Measurements from ENCODE around the gene PFAS.
"Not testable (repeated sequence)": the region's sequence is repeated elsewhere in the genome, so short reads cannot be mapped to it uniquely, and the experiment has no call there.

The PFAS gene

GRCh38 chr17:8231701-8232100, 17.4 kb upstream of the PFAS start:
- no peak for DNase-seq

GRCh38 chr17:8234361-8235270, 14.5 kb upstream of the PFAS start:
- no peak for DNase-seq

DNA sequence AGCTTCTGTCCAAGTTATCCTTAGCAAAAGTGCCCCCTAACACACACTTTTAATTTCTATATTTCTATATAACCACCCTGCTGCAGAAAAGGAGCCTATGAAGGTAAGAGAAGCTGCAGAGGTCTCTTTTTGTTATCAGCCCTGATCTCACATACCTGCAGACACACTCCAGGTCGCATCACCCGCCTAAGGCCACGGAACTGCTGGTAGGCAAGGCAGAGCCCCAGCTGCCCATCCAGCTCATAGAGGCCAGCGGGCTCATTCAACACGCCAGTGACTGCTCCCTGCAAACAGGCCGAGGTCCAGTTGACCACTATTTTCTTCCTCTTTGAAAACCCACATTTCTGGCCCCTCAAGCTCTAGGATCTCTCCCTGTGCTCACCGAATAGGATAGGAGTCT, 13.4 kb upstream of the PFAS start:
- no peak for DNase-seq

DNA sequence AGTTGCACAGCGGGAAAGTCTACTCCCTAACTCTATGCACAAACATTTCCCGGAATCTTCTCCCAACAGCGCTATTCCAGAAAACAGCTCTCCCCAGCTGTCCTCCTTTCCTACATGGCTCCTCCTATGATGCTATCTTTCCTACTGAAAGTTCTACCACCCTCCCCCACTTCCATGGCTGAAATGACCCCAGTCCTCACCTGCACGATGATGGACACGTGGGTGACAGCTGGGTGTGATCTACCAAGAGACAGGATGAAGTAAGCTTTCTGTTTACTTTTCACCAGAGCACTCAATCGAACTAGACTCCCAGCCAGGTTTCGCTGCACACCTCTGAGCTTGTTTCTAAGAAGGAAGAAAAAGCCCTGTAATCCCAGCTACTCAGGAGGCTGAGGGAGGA, 11.9 kb upstream of the PFAS start:
- no peak for DNase-seq

GRCh38 chr17:8237886-8238285, 11.2 kb upstream of the PFAS start:
- DNase-seq: no peak

- DNase-seq: no peak
These were observed 5.3 kb upstream of the PFAS start for GRCh38 chr17:8243827-8244226.

- DNase-seq: no peak
These were observed 4.3 kb upstream of the PFAS start for GRCh38 chr17:8244768-8245167.

GRCh38 chr17:8249621-8250500, 772 bp downstream of the PFAS start:
- DNase-seq: no peak

- DNase-seq: not testable (repeated sequence)
These were observed 2.3 kb downstream of the PFAS start for GRCh38 chr17:8251411-8251810.

DNA sequence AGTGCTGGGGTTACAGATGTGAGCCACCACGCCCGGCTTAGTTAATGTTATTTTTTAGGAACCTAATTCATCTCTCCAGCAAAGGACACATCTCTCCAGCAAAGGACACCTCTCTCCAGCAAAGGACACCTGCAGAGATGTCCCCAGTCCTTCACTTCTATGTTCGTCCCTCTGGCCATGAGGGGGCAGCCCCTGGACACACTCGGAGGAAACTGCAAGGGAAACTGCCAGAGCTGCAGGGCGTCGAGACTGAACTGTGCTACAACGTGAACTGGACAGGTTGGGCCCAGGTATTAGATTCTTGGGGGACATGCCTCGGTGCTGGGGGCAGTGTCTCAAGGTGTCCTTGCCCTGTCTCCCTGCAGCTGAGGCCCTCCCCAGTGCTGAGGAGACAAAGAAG, 4.7 kb downstream of the PFAS start:
- no peak for DNase-seq

DNA sequence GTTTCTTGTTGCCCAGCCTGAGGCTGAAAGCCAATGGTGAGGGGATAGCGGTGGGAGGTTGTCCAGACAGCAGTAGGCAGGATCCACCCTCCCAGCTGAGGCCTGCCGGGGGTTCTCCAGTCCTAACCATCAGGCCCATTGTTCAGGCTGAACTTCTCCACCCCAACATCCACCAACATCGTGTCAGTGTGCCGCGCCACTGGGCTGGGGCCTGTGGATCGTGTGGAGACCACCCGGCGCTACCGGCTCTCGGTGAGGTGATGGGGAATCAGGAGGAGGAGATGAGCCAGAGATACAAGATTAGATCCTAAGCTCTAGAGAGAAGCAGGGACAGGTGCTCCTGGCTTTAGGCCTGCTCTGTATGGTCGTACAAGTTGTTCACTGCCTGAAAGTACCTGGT, 5.8 kb downstream of the PFAS start:
- DNase-seq: no peak

DNA sequence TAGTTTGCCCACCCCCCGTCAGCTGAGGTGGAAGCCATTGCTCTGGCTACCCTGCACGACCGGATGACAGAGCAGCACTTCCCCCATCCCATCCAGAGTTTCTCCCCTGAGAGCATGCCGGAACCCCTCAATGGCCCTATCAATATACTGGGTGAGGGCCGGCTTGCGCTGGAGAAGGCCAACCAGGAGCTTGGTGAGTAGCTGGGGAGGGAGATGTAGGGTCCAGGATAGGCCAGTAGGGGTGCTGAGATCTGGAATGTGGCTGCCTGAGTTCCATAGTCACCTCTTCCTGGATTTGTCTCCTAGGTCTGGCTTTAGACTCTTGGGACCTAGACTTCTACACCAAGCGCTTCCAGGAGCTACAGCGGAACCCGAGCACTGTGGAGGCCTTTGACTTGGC, 6.4 kb downstream of the PFAS start:
- no peak for DNase-seq

DNA sequence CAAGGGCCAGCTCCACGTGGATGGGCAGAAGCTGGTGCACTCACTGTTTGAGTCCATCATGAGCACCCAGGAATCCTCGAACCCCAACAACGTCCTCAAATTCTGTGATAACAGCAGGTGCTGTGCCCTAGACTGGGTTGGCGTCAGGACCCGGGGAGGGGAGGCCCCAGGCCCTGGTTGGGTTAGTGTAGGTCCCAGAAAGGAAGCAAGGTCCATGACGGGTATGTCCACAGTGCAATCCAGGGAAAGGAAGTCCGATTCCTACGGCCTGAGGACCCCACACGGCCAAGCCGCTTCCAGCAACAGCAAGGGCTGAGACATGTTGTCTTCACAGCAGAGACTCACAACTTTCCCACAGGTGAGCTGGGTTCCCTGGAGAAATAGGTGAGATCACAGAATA, 7.2 kb downstream of the PFAS start:
- no peak for DNase-seq

DNA sequence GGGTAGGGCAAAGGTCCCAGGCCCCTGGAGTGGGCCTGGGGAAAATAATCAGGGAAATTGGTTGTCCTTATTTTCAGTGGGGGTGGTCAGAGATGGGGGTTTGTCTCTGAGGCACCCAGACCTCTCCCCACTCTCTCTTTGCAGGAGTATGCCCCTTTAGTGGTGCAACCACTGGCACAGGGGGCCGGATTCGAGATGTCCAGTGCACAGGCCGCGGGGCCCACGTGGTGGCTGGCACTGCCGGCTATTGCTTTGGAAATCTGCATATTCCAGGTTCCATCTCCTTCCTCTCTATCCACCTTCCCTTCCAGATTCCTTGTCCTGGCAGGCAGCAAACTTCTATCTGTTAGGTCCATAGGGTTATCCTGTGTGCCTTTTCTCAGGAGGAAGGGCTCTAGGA, 7.6 kb downstream of the PFAS start:
- DNase-seq: no peak

DNA sequence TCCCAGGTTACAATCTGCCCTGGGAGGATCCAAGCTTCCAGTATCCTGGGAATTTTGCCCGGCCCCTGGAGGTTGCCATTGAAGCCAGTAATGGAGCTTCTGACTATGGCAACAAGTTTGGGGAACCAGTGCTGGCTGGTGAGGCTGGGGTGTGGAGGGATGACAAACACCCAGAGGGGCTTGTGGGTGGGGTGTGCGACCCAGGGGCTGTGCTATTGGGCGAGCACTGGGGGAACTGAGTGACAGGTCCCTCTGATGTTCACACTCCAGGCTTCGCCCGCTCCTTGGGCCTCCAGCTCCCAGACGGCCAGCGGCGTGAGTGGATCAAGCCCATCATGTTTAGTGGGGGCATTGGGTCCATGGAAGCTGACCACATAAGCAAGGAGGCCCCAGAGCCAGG, 8.7 kb downstream of the PFAS start:
- DNase-seq: no peak

GRCh38 chr17:8264320-8264719, 15.2 kb downstream of the PFAS start:
- DNase-seq: no peak

- DNase-seq: no peak
These were observed 15.9 kb downstream of the PFAS start for GRCh38 chr17:8264836-8265542.

DNA sequence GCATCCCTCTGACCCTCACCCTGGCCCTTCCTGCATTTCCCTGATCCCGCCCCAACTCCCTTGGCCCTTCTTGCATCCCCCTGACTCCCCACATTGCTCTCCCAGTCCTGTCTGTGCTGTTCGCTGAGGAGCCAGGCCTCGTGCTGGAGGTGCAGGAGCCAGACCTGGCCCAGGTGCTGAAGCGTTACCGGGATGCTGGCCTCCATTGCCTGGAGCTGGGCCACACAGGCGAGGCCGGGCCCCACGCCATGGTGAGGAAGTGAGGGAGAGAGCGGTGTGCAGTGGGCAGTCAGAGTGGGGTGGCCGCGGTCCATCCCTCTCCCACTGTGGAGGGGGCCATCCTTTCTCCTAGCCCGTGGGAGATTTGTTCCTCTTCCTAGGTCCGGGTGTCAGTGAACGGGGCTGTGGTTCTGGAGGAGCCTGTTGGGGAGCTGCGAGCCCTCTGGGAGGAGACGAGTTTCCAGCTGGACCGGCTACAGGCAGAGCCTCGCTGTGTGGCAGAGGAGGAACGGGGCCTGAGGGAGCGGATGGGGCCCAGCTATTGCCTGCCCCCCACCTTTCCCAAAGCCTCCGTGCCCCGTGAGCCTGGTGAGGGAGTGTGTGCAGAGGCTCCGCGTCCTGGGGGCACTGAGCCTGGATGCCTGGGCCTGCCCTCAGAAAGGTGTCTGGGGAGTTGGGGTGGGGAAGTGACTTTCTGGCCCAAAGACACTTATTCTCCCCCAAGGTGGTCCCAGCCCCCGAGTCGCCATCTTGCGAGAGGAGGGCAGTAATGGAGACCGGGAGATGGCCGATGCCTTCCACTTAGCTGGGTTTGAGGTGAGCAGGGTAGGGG, 17.8 kb downstream of the PFAS start:
- no peak for DNase-seq

- no peak for DNase-seq
These were observed 18.5 kb downstream of the PFAS start for GRCh38 chr17:8267480-8268147.

GRCh38 chr17:8268550-8269298, 19.6 kb downstream of the PFAS start:
- no peak for DNase-seq

DNA sequence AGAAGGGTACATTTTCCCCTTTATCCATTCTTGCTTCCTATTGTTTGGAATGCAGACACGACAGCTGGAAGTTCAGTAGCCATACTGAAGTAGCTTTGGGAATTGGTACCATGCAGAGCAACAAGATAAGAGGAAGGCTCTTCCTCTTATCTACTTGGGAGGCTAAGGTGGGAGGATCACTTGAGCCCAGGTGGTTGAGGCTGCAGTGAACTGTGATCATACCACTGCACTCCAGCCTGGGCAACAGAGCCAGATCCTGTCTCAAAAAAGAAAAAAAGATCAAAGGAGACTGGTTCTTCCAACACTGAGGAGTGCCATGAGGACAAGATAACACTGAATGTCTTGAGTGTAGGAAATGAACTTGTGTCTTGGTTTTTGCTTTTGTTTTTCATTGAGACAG, 23.3 kb downstream of the PFAS start:
- DNase-seq: no peak

Data from NCI-H1105 (cell line).